DOHH2 (cell line): ENCODE results near the gene SLAIN1.

Experiments used
- EZH2phosphoT487 ChIP-seq: fragments of 200-600 bp; sonication (generic); IDR thresholded peaks from 2 replicates; pipeline ENCODE4 v1.6.1; 2017; ENCODE audit warnings: borderline replicate concordance, mild to moderate bottlenecking, antibody characterized with exemption, low read length, moderate library complexity, mixed read lengths
- TF ChIP-seq, protein P1 (sequence below): fragments of 200-600 bp; sonication (generic); IDR thresholded peaks from one replicate; pipeline ENCODE4 v1.5.1; 2014; ENCODE audit warnings: antibody characterized with exemption, mild to moderate bottlenecking, low read depth, low read length; ENCODE audit not compliant: poor library complexity, severe bottlenecking

GRCh38 chr13:77811981-77812380 lies 114.5 kb downstream of the SLAIN1 start:
- TF ChIP-seq, protein P1, sequence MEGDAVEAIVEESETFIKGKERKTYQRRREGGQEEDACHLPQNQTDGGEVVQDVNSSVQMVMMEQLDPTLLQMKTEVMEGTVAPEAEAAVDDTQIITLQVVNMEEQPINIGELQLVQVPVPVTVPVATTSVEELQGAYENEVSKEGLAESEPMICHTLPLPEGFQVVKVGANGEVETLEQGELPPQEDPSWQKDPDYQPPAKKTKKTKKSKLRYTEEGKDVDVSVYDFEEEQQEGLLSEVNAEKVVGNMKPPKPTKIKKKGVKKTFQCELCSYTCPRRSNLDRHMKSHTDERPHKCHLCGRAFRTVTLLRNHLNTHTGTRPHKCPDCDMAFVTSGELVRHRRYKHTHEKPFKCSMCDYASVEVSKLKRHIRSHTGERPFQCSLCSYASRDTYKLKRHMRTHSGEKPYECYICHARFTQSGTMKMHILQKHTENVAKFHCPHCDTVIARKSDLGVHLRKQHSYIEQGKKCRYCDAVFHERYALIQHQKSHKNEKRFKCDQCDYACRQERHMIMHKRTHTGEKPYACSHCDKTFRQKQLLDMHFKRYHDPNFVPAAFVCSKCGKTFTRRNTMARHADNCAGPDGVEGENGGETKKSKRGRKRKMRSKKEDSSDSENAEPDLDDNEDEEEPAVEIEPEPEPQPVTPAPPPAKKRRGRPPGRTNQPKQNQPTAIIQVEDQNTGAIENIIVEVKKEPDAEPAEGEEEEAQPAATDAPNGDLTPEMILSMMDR: no peak
- TF ChIP-seq EZH2phosphoT487: no peak
